Spinal cord (tissue), 10 donors: Measurements from ENCODE around the gene CD274. TPM values are rescaled to one million over a fixed set of nuclear protein-coding genes. Genes with fewer than 3 reads are reported as not detected.

Experiments
- DNase-seq, 6 donors: peaks; one replicate each; pipeline versions ENCODE4 v3.0.0 to v3.0.0-alpha.2; 2013 to 2015; ENCODE audit warnings: low spot score in 6 of 6, low read depth in 4 of 6
- H3K27ac ChIP-seq: one replicate; pipeline ENCODE4 v1.5.1; 2013; ENCODE audit warnings: low read depth, low read length, control low read depth
- H3K27me3 ChIP-seq: one replicate; pipeline ENCODE4 v1.6.1; 2013; ENCODE audit warnings: low read length; ENCODE audit not compliant: control insufficient read depth, insufficient read depth
- H3K36me3 ChIP-seq: one replicate; pipeline ENCODE4 v1.6.1; 2013; ENCODE audit warnings: low read length; ENCODE audit not compliant: control insufficient read depth, insufficient read depth
- H3K4me1 ChIP-seq: one replicate; pipeline ENCODE4 v1.6.1; 2013; ENCODE audit warnings: low read length; ENCODE audit not compliant: control insufficient read depth, insufficient read depth
- H3K4me3 ChIP-seq: one replicate; pipeline ENCODE4 v1.5.1; 2013; ENCODE audit warnings: low read depth, low read length, control low read depth
- H3K9me3 ChIP-seq: one replicate; pipeline ENCODE4 v1.6.1; 2013; ENCODE audit warnings: low read length; ENCODE audit not compliant: control insufficient read depth, insufficient read depth
- WGBS: methylation state at CpG from one replicate; pipeline ENCODE4 v1.1.5; 2013; ENCODE audit warnings: missing lambda C conversion rate; ENCODE audit not compliant: insufficient coverage; 5-methylcytosine and 5-hydroxymethylcytosine counted together
- polyA plus RNA-seq, 2 donors: library from polyadenylated mRNA; unstranded; fragments of 120-200 nt; gene quantifications; one replicate each; pipeline ENCODE4 v1.2.1, GENCODE V29; 2013; ENCODE audit not compliant: insufficient read length in 2 of 2
- total RNA-seq, 2 donors: library from RNA; depleted of rRNA in 1 of 2; stranded (reverse); fragments of 120-200 nt in 1 of 2; fragments of >200 nt in 1 of 2; gene quantifications; one replicate each; pipeline versions ENCODE4 v1.2.3 to v1.2.4, GENCODE V29; 2013 to 2014
- donor health status: healthy.

CD274 gene
- total and polyA plus RNA-seq, 4 donors, result 1.4 to 2.8 (median 1.9) TPM

GRCh38 chr9:5518937-5519319 is 68.6 kb downstream of the CD274 start:
- no peak overlapping the region for H3K4me3 ChIP-seq
- H3K27ac ChIP-seq, result no peak overlapping the region
- H3K36me3 ChIP-seq, result no peaks in the 10 kb centered on the region
- no peaks in the 10 kb centered on the region for H3K4me1 ChIP-seq
- H3K9me3 ChIP-seq, result no peaks in the 10 kb centered on the region
- no peak for DNase-seq
- H3K27me3 ChIP-seq, result no peaks in the 10 kb centered on the region
- 73% methylated on average over 2 of the region's 2 CpGs for WGBS

Other genes with a start within 250 kb of the CD274 start
- not detected for gene INSL4, start 219.1 kb upstream of the CD274 start, total RNA-seq
- gene INSL4, start 219.1 kb upstream of the CD274 start, polyA plus RNA-seq, result not detected
- under 1 TPM in 1 of 2 donors, not detected in 1; 0.66 TPM for gene RLN2, start 145.8 kb upstream of the CD274 start, total RNA-seq
- 1 to 10 TPM in 1 of 2 donors, under 1 TPM in 1; 0.59 to 1.3 TPM for gene RLN2, start 145.8 kb upstream of the CD274 start, polyA plus RNA-seq
- 1 to 10 TPM in 1 of 2 donors, under 1 TPM in 1; 0.33 to 1.6 TPM for gene RLN1, start 110.7 kb upstream of the CD274 start, total RNA-seq
- under 1 TPM; 0.50 to 0.57 TPM for gene RLN1, start 110.7 kb upstream of the CD274 start, polyA plus RNA-seq
- gene PLGRKT, start 12.6 kb upstream of the CD274 start, total RNA-seq, result 10 to 100 TPM; 22.5 to 30.6 TPM
- 10 to 100 TPM; 28.9 to 32.3 TPM for gene PLGRKT, start 12.6 kb upstream of the CD274 start, polyA plus RNA-seq
- under 1 TPM; 0.22 to 0.50 TPM for gene PDCD1LG2, start 60.0 kb downstream of the CD274 start, total RNA-seq
- under 1 TPM; 0.18 to 0.32 TPM for gene PDCD1LG2, start 60.0 kb downstream of the CD274 start, polyA plus RNA-seq
- gene RIC1, start 178.6 kb downstream of the CD274 start, total RNA-seq, result 10 to 100 TPM; 30.3 to 37.0 TPM
- gene RIC1, start 178.6 kb downstream of the CD274 start, polyA plus RNA-seq, result 10 to 100 TPM; 15.4 to 15.7 TPM